Measurements from ENCODE around the gene ACTL9. TPM values are rescaled to one million over a fixed set of nuclear protein-coding genes. Genes with fewer than 3 reads are reported as not detected.

ACTL9 gene
- total and polyA plus RNA-seq, 2 donors (not counting 1 experiment from before 2014, with no cell fraction given): not detected

GRCh38 chr19:8678244-8678807, 20.3 kb downstream of the ACTL9 start:
- H3K27ac ChIP-seq (ENCODE audit: low read length in 2 of 2): no peak overlapping the region
- H2AFZ ChIP-seq (ENCODE audit: insufficient read depth, low read depth, low read length, poor library complexity, severe bottlenecking): no peak overlapping the region
- no peak overlapping the region for H3K4me2 ChIP-seq (replicated peaks; ENCODE audit: low read depth, low read length, poor library complexity, severe bottlenecking)
- no peaks in the 10 kb centered on the region for H3K36me3 ChIP-seq (replicated peaks in 1 of 2; ENCODE audit: control extremely low read depth in 1 of 2, control insufficient read depth in 1 of 2, extremely low read depth in 1 of 2, insufficient read depth in 2 of 2, low read length in 1 of 2)
- H3K4me1 Mint-ChIP-seq: no peaks in the 10 kb centered on the region
- H3K27me3 Mint-ChIP-seq: peaks cover 11% of the 10 kb centered on the region
- no peak overlapping the region for H3K4me3 Mint-ChIP-seq
- no peaks in the 10 kb centered on the region for H3K4me1 ChIP-seq (ENCODE audit: control insufficient read depth in 2 of 2, insufficient read depth in 2 of 2, low read length in 2 of 2)
- CTCF ChIA-PET: no interaction called here
- POLR2A ChIA-PET: no interaction called here
- no peaks in the 10 kb centered on the region for H3K79me2 ChIP-seq (ENCODE audit: control insufficient read depth, insufficient read depth, low read length)
- DNase-seq (no peak), ATAC-seq (ENCODE audit: low read depth) (no peak)
- H3K4me3 ChIP-seq (ENCODE audit: control extremely low read depth in 1 of 5, extremely low read depth in 1 of 5, insufficient read depth in 1 of 5, low read depth in 2 of 5, low read length in 4 of 5): no peak overlapping the region
- no peaks in the 10 kb centered on the region for H4K20me1 ChIP-seq (ENCODE audit: control insufficient read depth, insufficient read depth, low read length, poor library complexity, severe bottlenecking)
- no peak overlapping the region for H3K9ac ChIP-seq (ENCODE audit: low read length)
- peaks cover 5% of the 10 kb centered on the region for H3K9me3 Mint-ChIP-seq (ENCODE audit: insufficient read depth)
- H3K27ac Mint-ChIP-seq: no peak overlapping the region
- no peak for TF ChIP-seq EZH2 (IDR thresholded peaks at IDR 0.05; ENCODE audit: borderline replicate concordance, insufficient read depth, low read depth, low read length, poor library complexity, severe bottlenecking)
- TF ChIP-seq CTCF (IDR thresholded peaks at IDR 0.05): no peak
- H3K27me3 ChIP-seq (replicated peaks in 1 of 4; ENCODE audit: control extremely low read depth in 1 of 4, control insufficient read depth in 3 of 4, insufficient read depth in 4 of 4, low read length in 3 of 4): peaks cover 0 to 2% (median 0%) of the 10 kb centered on the region in 4 experiments
- intact Hi-C loops (cut with micrococcal nuclease): no loop called here
- H3K9me3 ChIP-seq (ENCODE audit: control extremely low read depth in 1 of 3, control insufficient read depth in 2 of 3, insufficient read depth in 1 of 3, low read length in 2 of 3): peaks cover 0 to 5% (median 0%) of the 10 kb centered on the region in 3 donors

GRCh38 chr19:8675066-8675465, 23.5 kb downstream of the ACTL9 start:
- no peaks in the 10 kb centered on the region for H3K36me3 ChIP-seq (replicated peaks in 1 of 2; ENCODE audit: control extremely low read depth in 1 of 2, control insufficient read depth in 1 of 2, extremely low read depth in 1 of 2, insufficient read depth in 2 of 2, low read length in 1 of 2)
- DNase-seq (no peak), ATAC-seq (ENCODE audit: low read depth) (no peak)
- H3K27me3 ChIP-seq (replicated peaks in 1 of 4; ENCODE audit: control extremely low read depth in 1 of 4, control insufficient read depth in 3 of 4, insufficient read depth in 4 of 4, low read length in 3 of 4): peaks cover 0 to 2% (median 0%) of the 10 kb centered on the region in 4 experiments
- H3K4me3 ChIP-seq (ENCODE audit: control extremely low read depth in 1 of 5, extremely low read depth in 1 of 5, insufficient read depth in 1 of 5, low read depth in 2 of 5, low read length in 4 of 5): no peak overlapping the region
- CTCF ChIA-PET: no interaction called here
- H3K4me1 ChIP-seq (ENCODE audit: control insufficient read depth in 2 of 2, insufficient read depth in 2 of 2, low read length in 2 of 2): peaks cover 18% of the 10 kb centered on the region in 2 donors
- POLR2A ChIA-PET: no interaction called here
- no peak overlapping the region for H3K27ac ChIP-seq (ENCODE audit: low read length in 2 of 2)
- no peaks in the 10 kb centered on the region for H4K20me1 ChIP-seq (ENCODE audit: control insufficient read depth, insufficient read depth, low read length, poor library complexity, severe bottlenecking)
- H3K9me3 ChIP-seq (ENCODE audit: control extremely low read depth in 1 of 3, control insufficient read depth in 2 of 3, insufficient read depth in 1 of 3, low read length in 2 of 3): peaks cover 0 to 5% (median 0%) of the 10 kb centered on the region in 3 donors
- H3K9ac ChIP-seq (ENCODE audit: low read length): no peak overlapping the region
- TF ChIP-seq CTCF (IDR thresholded peaks at IDR 0.05) (no peak), EZH2 (IDR thresholded peaks at IDR 0.05; ENCODE audit: borderline replicate concordance, insufficient read depth, low read depth, low read length, poor library complexity, severe bottlenecking) (no peak)
- Mint-ChIP-seq H3K9me3 (ENCODE audit: insufficient read depth) (peaks cover 5% of the 10 kb centered on the region), H3K4me1 (peaks cover 17% of the 10 kb centered on the region), H3K27me3 (peaks cover 11% of the 10 kb centered on the region), H3K27ac (no peak overlapping the region), H3K4me3 (no peak overlapping the region)
- H3K4me2 ChIP-seq (replicated peaks; ENCODE audit: low read depth, low read length, poor library complexity, severe bottlenecking): no peak overlapping the region
- no peaks in the 10 kb centered on the region for H3K79me2 ChIP-seq (ENCODE audit: control insufficient read depth, insufficient read depth, low read length)
- intact Hi-C loops (cut with micrococcal nuclease): no loop called here
- 67% methylated on average over 1 of the region's 3 CpGs for WGBS (ENCODE audit: insufficient coverage)
- H2AFZ ChIP-seq (ENCODE audit: insufficient read depth, low read depth, low read length, poor library complexity, severe bottlenecking): no peak overlapping the region

Data from B cell (primary cell).